Left lung (tissue), 10 donors: Measurements from ENCODE around the gene SLC45A3. TPM values are rescaled to one million over a fixed set of nuclear protein-coding genes. Genes with fewer than 3 reads are reported as not detected.
"Not testable (repeated sequence)": the region's sequence is repeated elsewhere in the genome, so short reads cannot be mapped to it uniquely, and the experiment has no call there.

ENCODE experiments used
- ATAC-seq: fragments of 200-7000 bp; cut with Tn5 transposase; one replicate; pipeline ENCODE4 v1.9.1; 2020; ENCODE audit warnings: moderate library complexity
- DNase-seq, 4 donors: peaks; one replicate each; pipeline ENCODE4 v3.0.0-alpha.2; 2013 to 2020
- H3K27ac ChIP-seq, 2 donors: fragments of 200-600 bp; sonication (generic) in 1 of 2; one replicate each; pipeline versions ENCODE4 v1.5.0 to v1.8.0; 2020 to 2021
- H3K27me3 ChIP-seq, 2 donors: fragments of 200-600 bp; sonication (generic) in 1 of 2; one replicate each; pipeline versions ENCODE4 v1.5.0 to v1.8.0; 2020 to 2021
- H3K36me3 ChIP-seq, 2 donors: fragments of 200-600 bp; sonication (generic) in 1 of 2; one replicate each; pipeline versions ENCODE4 v1.5.0 to v1.8.0; 2020 to 2021
- H3K4me1 ChIP-seq, 2 donors: fragments of 200-600 bp; one replicate each; pipeline ENCODE4 v1.8.0; 2021
- H3K4me3 ChIP-seq, 2 donors: fragments of 200-600 bp; sonication (generic) in 1 of 2; one replicate each; pipeline versions ENCODE4 v1.5.0 to v1.8.0; 2020 to 2021; ENCODE audit warnings: mild to moderate bottlenecking in 1 of 2
- H3K9me3 ChIP-seq, 2 donors: fragments of 200-600 bp; sonication (generic) in 1 of 2; one replicate each; pipeline versions ENCODE4 v1.5.0 to v1.8.0; 2020 to 2021
- intact Hi-C, 2 donors: fragments of 100-400 bp; cut with DNase I; formaldehyde crosslinking; loops; one replicate each; pipeline versions ENCODE4 v1.11.2 to v1.14.2; 2022
- polyA plus RNA-seq, 6 donors: library from polyadenylated mRNA; unstranded; fragments of 120-200 nt; gene quantifications; one replicate each; pipeline ENCODE4 v1.2.1, GENCODE V29; 2013; ENCODE audit not compliant: insufficient read length in 6 of 6
- total RNA-seq, 2 donors: library from RNA; stranded (reverse); fragmentation: NEBNext Ultra II Directional; extraction: Animal tissue kit (Norgen Biotek cat#: 25700); gene quantifications; one replicate each; pipeline ENCODE4 v1.2.1, GENCODE V29; 2021
- TF ChIP-seq, protein P1 (sequence below), 2 donors: fragments of 200-600 bp; sonication (generic) in 1 of 2; IDR thresholded peaks; one replicate each; pipeline versions ENCODE4 v1.5.0 to v1.8.0; 2021; ENCODE audit warnings: antibody characterized with exemption in 2 of 2
- donor health status: DM: no; HTN: yes; CAD: no.
- donor health status: DM: no; HTN: no; CAD: no.

SLC45A3 gene
- total and polyA plus RNA-seq, 8 donors = 4.1 to 10.7 (median 7.8) TPM

DNA sequence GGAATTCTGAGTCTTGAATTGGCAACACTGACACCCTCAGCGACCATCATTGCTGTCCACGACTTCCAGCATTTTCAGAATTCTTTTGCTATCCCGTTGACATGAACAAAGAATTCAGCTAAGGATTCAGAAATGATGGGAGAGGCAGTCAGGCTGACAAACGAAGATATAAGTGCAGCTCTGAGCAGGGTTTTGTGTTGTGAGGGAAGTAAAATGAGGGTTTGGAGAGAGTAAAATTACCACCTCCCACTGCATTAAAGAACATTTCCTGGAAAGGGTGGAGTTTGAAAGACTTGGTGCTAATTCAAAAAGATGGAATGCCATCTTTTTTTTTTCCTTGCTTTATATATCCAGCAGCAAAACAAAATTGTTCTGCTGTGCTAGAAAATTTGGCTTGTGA is 43.6 kb downstream of the SLC45A3 start:
- TF ChIP-seq, protein P1, sequence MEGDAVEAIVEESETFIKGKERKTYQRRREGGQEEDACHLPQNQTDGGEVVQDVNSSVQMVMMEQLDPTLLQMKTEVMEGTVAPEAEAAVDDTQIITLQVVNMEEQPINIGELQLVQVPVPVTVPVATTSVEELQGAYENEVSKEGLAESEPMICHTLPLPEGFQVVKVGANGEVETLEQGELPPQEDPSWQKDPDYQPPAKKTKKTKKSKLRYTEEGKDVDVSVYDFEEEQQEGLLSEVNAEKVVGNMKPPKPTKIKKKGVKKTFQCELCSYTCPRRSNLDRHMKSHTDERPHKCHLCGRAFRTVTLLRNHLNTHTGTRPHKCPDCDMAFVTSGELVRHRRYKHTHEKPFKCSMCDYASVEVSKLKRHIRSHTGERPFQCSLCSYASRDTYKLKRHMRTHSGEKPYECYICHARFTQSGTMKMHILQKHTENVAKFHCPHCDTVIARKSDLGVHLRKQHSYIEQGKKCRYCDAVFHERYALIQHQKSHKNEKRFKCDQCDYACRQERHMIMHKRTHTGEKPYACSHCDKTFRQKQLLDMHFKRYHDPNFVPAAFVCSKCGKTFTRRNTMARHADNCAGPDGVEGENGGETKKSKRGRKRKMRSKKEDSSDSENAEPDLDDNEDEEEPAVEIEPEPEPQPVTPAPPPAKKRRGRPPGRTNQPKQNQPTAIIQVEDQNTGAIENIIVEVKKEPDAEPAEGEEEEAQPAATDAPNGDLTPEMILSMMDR (IDR thresholded peaks at IDR 0.05) = no peak
- Histone ChIP-seq H3K4me3 (no peak overlapping the region), H3K36me3 (no peaks in the 10 kb centered on the region), H3K27ac (peak overlapping the region in 1 of 2 donors; percentile 44), H3K9me3 (no peaks in the 10 kb centered on the region), H3K4me1 (peaks cover 0 to 10% of the 10 kb centered on the region in 2 donors), H3K27me3 (no peaks in the 10 kb centered on the region)
- DNase-seq (no peak), ATAC-seq (no peak)
- intact Hi-C loops = loop anchor here in 1 of 2 donors (5.0 kb wide), 1 partner anchor 44 kb away; no protein-coding TSS in a partner anchor

DNA sequence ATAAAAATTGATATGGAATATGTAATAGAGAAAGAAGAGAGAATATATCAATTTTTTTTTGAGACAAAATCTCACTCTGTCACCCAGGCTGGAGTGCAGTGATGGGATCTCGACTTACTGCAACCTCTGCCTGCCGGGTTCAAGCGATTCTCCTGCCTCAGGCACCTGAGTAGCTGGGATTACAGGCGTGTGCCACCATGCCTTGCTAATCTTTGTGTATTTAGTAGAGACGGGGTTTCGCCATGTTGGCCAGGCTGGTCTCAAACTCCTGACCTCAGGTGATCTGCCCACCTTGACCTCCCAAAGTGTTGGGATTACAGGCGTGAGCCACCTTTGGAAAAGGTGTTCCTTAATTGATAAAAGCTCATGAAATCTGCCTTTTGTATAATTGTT is 44.2 kb downstream of the SLC45A3 start:
- intact Hi-C loops = loop anchor here in 1 of 2 donors (5.0 kb wide), 1 partner anchor 44 kb away; no protein-coding TSS in a partner anchor
- ATAC-seq, H3K27ac ChIP-seq: not testable (repeated sequence)

DNA sequence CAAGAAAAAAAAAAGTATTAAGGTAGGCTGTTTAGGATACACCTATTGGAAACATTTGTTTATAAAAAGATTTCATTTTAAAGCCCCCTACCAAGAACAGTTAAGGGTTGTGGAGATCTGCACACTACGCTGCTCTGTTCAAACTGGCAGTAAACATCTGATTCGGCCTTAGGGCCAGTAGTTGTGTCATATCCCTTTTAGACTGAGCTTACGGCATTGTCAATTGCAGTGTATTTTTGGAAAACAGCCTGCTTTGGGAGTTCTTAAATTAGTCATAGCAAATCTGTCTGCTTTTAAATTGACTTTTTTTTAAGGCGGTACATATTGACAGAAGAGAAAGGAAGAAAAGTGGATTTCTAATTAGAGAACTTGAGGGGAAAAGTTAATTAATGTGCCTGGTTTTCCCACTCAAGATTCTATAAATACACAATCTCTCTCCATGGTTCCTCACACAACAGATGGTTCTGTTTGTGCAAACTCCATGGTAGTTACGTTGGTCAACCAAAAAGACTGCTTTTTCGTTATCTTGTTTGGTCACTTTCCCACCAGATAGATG is 46.8 kb downstream of the SLC45A3 start:
- TF ChIP-seq, protein P1 (IDR thresholded peaks at IDR 0.05) = no peak
- intact Hi-C loops = no loop called here
- H3K27ac ChIP-seq = no peak overlapping the region
- no peaks in the 10 kb centered on the region for H3K36me3 ChIP-seq
- ATAC-seq = no peak
- no peak overlapping the region for H3K4me3 ChIP-seq
- no peaks in the 10 kb centered on the region for H3K27me3 ChIP-seq
- no peaks in the 10 kb centered on the region for H3K9me3 ChIP-seq
- peaks cover 10 to 33% of the 10 kb centered on the region in 2 donors for H3K4me1 ChIP-seq
- no peak for DNase-seq

More for the DNA sequence above, 44.2 kb downstream of the SLC45A3 start:
- H3K4me1 ChIP-seq, H3K4me3 ChIP-seq, DNase-seq, H3K27me3 ChIP-seq, H3K9me3 ChIP-seq, H3K36me3 ChIP-seq: not testable (repeated sequence)

DNA sequence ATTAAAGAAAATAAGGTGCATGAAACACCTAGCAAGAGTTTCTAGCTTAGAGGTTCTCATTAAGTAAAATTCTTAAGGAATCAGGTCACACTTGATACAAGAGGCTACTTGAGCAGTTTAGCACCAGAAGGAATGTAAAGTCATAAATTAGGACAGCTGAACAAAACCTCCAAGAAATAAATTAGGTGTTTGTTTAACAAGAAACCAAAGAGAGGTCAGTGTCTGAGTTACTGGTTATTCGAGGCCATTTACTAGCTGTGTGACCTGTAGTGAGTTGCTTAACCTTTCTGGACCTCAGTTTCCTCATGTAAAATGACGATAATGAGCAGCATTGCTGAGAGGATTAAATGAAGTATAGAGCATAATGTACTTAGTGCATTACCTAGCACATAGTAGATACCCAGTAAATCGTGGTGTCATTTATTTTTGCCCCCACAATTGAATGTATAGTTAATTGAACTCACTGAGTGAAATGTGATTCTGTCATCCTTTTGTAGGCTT is 47.6 kb downstream of the SLC45A3 start:
- H3K27ac ChIP-seq = peak overlapping the region; percentile 87 to 93

DNA sequence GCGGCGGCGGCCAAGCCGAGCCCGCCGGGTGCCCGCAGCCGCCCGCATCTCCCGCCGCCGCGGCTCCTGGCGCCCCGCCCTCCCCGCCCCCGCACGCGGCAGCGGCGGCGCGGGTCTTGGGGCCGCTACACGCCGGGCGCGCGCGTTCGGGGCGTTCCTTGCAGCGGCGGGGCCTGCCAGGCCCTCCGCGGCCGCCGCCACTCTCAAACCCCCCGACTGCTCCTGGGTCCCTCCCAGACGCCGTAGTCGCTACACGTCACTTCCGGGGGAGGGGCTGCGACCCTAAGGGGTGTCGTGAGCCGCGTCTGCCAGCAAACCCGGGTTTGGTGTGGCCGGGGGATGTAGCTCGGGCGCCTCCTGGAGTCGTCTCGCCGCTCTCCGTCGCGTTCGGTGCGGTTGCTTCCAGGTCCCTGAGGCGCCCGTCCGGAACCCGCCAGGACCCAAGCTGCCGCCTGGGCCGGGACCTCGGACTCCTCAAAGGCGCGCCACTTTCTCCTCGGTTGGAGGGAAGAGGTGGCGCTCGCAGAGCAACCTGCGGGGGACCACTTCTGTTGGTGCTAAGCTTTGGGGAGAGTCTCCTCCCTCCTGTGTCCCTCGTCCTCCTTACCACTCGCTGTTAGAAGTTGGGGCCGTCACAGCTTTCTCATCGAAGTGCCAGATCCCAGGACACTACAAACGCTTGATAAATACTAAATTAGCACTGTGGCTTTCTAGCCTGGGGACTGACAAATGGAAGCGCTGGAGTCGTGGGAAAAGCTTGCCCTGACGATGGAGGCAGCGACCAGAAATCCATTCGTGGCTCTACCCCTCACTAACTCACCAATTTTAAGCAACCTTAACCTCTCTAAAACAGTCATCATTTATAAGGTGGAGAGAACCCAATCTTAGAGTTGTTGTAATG is 48.3 kb downstream of the SLC45A3 start, which contains the start of gene ELK4:
TSS of gene ELK4 (minus strand) at position 244 of the 901 bp plus-strand sequence. CDS start 8,129 bp downstream, outside the sequence.
- ATAC-seq = peak; percentile 96
- peak within 1 kb of the TSS; percentile 52 to 68 for H3K4me3 ChIP-seq
- H3K36me3 ChIP-seq = no peaks in the 10 kb centered on the region
- peaks cover 10 to 45% of the 10 kb centered on the region in 2 donors for H3K4me1 ChIP-seq
- TF ChIP-seq, protein P1 (IDR thresholded peaks at IDR 0.05) = peak; percentile 45 to 61
- intact Hi-C loops = no loop called here
- H3K27ac ChIP-seq = peak within 1 kb of the TSS; percentile 87 to 93
- H3K9me3 ChIP-seq = no peaks in the 10 kb centered on the region
- no peaks in the 10 kb centered on the region for H3K27me3 ChIP-seq
- peak; percentile 98 to 99 (median 99) for DNase-seq

More for the DNA sequence above, 47.6 kb downstream of the SLC45A3 start:
- intact Hi-C loops = no loop called here
- ATAC-seq (peak; percentile 3), DNase-seq (no peak)
- no peaks in the 10 kb centered on the region for H3K27me3 ChIP-seq
- TF ChIP-seq, protein P1 (IDR thresholded peaks at IDR 0.05) = no peak
- no peaks in the 10 kb centered on the region for H3K9me3 ChIP-seq
- peak overlapping the region; percentile 52 to 68 for H3K4me3 ChIP-seq
- H3K4me1 ChIP-seq = peaks cover 10 to 39% of the 10 kb centered on the region in 2 donors
- no peaks in the 10 kb centered on the region for H3K36me3 ChIP-seq
